CD4-positive, alpha-beta memory T cell (primary cell): ENCODE results near the gene SSBP3. TPM values are rescaled to one million over a fixed set of nuclear protein-coding genes. Genes with fewer than 3 reads are reported as not detected.

Experiments
- CTCF ChIA-PET: fragments of 350-600 bp; sonication (Branson Sonifier 250); formaldehyde crosslinking; loops from one replicate; lab custom pipeline; 2021; ENCODE audit warnings: inconsistent platforms; ENCODE audit not compliant: partially characterized antibody; lab: Charles Lee
- POLR2A ChIA-PET: fragments of 350-600 bp; sonication (Branson Sonifier 250); formaldehyde crosslinking; loops from one replicate; lab custom pipeline; 2021; ENCODE audit not compliant: partially characterized antibody; lab: Charles Lee
- DNase-seq, 5 donors: peaks; one replicate each; pipeline versions ENCODE4 v3.0.0 to v3.0.0-alpha.2; 2020 to 2022; ENCODE audit warnings: mixed read lengths in 1 of 5
- H3K27ac ChIP-seq: one replicate; pipeline ENCODE4 v1.7.0; 2013; ENCODE audit warnings: low read depth, low read length
- H3K27me3 ChIP-seq: 2 replicates; pipeline ENCODE4 v1.7.0; 2013; ENCODE audit warnings: mild to moderate bottlenecking, low read length, moderate library complexity; ENCODE audit not compliant: insufficient read depth
- H3K36me3 ChIP-seq: 2 replicates; pipeline ENCODE4 v1.7.0; 2013; ENCODE audit warnings: mild to moderate bottlenecking, low read length, moderate library complexity; ENCODE audit not compliant: insufficient read depth
- H3K4me1 ChIP-seq: 2 replicates; pipeline ENCODE4 v1.7.0; 2013; ENCODE audit warnings: mild to moderate bottlenecking, low read length, moderate library complexity; ENCODE audit not compliant: insufficient read depth
- H3K4me3 ChIP-seq, 2 donors: one replicate each; pipeline ENCODE4 v1.7.0; 2013; ENCODE audit warnings: low read length in 2 of 2, mild to moderate bottlenecking in 1 of 2
- H3K9me3 ChIP-seq, 2 donors: one replicate each; pipeline ENCODE4 v1.7.0; 2013; ENCODE audit warnings: low read length in 2 of 2, control low read depth in 1 of 2; ENCODE audit not compliant: control insufficient read depth in 1 of 2
- H3K27ac Mint-ChIP-seq, 7 donors: one replicate each; pipeline ENCODE4 v1.8.0; 2020 to 2021; ENCODE audit warnings: mixed read lengths in 7 of 7, mild to moderate bottlenecking in 6 of 7, inconsistent platforms in 3 of 7, moderate library complexity in 3 of 7
- H3K27me3 Mint-ChIP-seq, 2 donors: one replicate each; pipeline ENCODE4 v1.8.0; 2020 to 2021; ENCODE audit warnings: mixed read lengths in 2 of 2
- H3K36me3 Mint-ChIP-seq, 2 donors: one replicate each; pipeline ENCODE4 v1.8.0; 2020 to 2021; ENCODE audit warnings: mixed read lengths in 2 of 2, inconsistent platforms in 1 of 2, mild to moderate bottlenecking in 1 of 2
- H3K4me1 Mint-ChIP-seq, 4 donors: one replicate each; pipeline ENCODE4 v1.8.0; 2020 to 2021; ENCODE audit warnings: mixed read lengths in 4 of 4, mild to moderate bottlenecking in 1 of 4
- H3K4me3 Mint-ChIP-seq, 8 donors: one replicate each; pipeline ENCODE4 v1.8.0; 2020 to 2021; ENCODE audit warnings: mixed read lengths in 8 of 8, mild to moderate bottlenecking in 7 of 8, moderate library complexity in 6 of 8, inconsistent platforms in 3 of 8
- H3K9me3 Mint-ChIP-seq, 8 donors: one replicate each; pipeline ENCODE4 v1.8.0; 2020 to 2021; ENCODE audit warnings: mixed read lengths in 8 of 8, mild to moderate bottlenecking in 5 of 8, inconsistent platforms in 3 of 8, moderate library complexity in 1 of 8
- intact Hi-C: fragments of 100-400 bp; cut with micrococcal nuclease; formaldehyde crosslinking; loops from one replicate; pipeline ENCODE4 v1.15.1; 2023
- polyA plus RNA-seq, 2 donors: library from polyadenylated mRNA; unstranded; fragments of 300-500 nt; fragmentation: Illumina TruSeq; gene quantifications; one replicate each; pipeline ENCODE4 v1.2.3, GENCODE V29; 2021
- total RNA-seq, 2 experiments: library from RNA; stranded (reverse); gene quantifications; one replicate each; pipeline ENCODE4 v1.2.3, GENCODE V29; 2021

Gene SSBP3
- total and polyA plus RNA-seq, 4 experiments from 2014 or later, result 10.9 to 87.6 (median 45.1) TPM

- H3K9me3 Mint-ChIP-seq, result no peaks in the 10 kb centered on the region
- ChIA-PET POLR2A (no interaction called here), CTCF (no interaction called here)
- H3K4me1 Mint-ChIP-seq, result peaks cover 12 to 40% (median 24%) of the 10 kb centered on the region in 4 donors
- no peak for DNase-seq
- Histone ChIP-seq H3K27ac (no peak overlapping the region), H3K27me3 (no peaks in the 10 kb centered on the region), H3K9me3 (no peaks in the 10 kb centered on the region), H3K4me1 (peaks cover 3% of the 10 kb centered on the region), H3K36me3 (no peaks in the 10 kb centered on the region), H3K4me3 (no peak overlapping the region)
- H3K36me3 Mint-ChIP-seq, result peaks cover 0 to 2% of the 10 kb centered on the region in 2 donors
- no peaks in the 10 kb centered on the region for H3K27me3 Mint-ChIP-seq
- intact Hi-C loops, result no loop called here
- peak overlapping the region in 2 of 7 donors; percentile 22 to 38 for H3K27ac Mint-ChIP-seq
- no peak overlapping the region for H3K4me3 Mint-ChIP-seq
Measured at GRCh38 chr1:54271341-54271740, 134.9 kb downstream of the SSBP3 start.

GRCh38 chr1:54270543-54270942, 135.7 kb downstream of the SSBP3 start:
- POLR2A ChIA-PET, result no interaction called here

GRCh38 chr1:54268762-54269297, 137.4 kb downstream of the SSBP3 start:
- intact Hi-C loops, result no loop called here
- H3K4me1 ChIP-seq, result peaks cover 3% of the 10 kb centered on the region
- no peak overlapping the region for H3K4me3 ChIP-seq
- Mint-ChIP-seq H3K27ac (peak overlapping the region in 3 of 7 donors; percentile 49 to 55 (median 50)), H3K9me3 (no peaks in the 10 kb centered on the region), H3K4me3 (no peak overlapping the region), H3K4me1 (peaks cover 15 to 32% (median 19%) of the 10 kb centered on the region in 4 donors), H3K36me3 (peaks cover 0 to 5% of the 10 kb centered on the region in 2 donors), H3K27me3 (no peaks in the 10 kb centered on the region)
- H3K27me3 ChIP-seq, result no peaks in the 10 kb centered on the region
- DNase-seq, result no peak
- ChIA-PET CTCF (interaction anchor here (1.2 kb wide), 1 partner anchor 87 kb away, joined by 3 read pairs; no protein-coding TSS in a partner anchor), POLR2A (no interaction called here)
- no peak overlapping the region for H3K27ac ChIP-seq
- H3K9me3 ChIP-seq, result no peaks in the 10 kb centered on the region
- H3K36me3 ChIP-seq, result no peaks in the 10 kb centered on the region

More at GRCh38 chr1:54270543-54270942, 135.7 kb downstream of the SSBP3 start:
- Mint-ChIP-seq H3K9me3 (no peaks in the 10 kb centered on the region), H3K27ac (peak overlapping the region in 3 of 7 donors; percentile 9 to 79 (median 12)), H3K27me3 (no peaks in the 10 kb centered on the region), H3K4me3 (no peak overlapping the region), H3K4me1 (peaks cover 11 to 34% (median 22%) of the 10 kb centered on the region in 4 donors), H3K36me3 (peaks cover 0 to 2% of the 10 kb centered on the region in 2 donors)
- intact Hi-C loops, result no loop called here
- CTCF ChIA-PET, result no interaction called here
- Histone ChIP-seq H3K27me3 (no peaks in the 10 kb centered on the region), H3K36me3 (no peaks in the 10 kb centered on the region), H3K27ac (no peak overlapping the region), H3K9me3 (no peaks in the 10 kb centered on the region), H3K4me1 (peaks cover 3% of the 10 kb centered on the region), H3K4me3 (no peak overlapping the region)
- no peak for DNase-seq

GRCh38 chr1:54267815-54268761, 138.1 kb downstream of the SSBP3 start:
- Mint-ChIP-seq H3K4me1 (peaks cover 12 to 36% (median 20%) of the 10 kb centered on the region in 4 donors), H3K36me3 (peaks cover 0 to 5% of the 10 kb centered on the region in 2 donors), H3K27me3 (no peaks in the 10 kb centered on the region), H3K4me3 (no peak overlapping the region), H3K9me3 (no peaks in the 10 kb centered on the region), H3K27ac (peak overlapping the region in 3 of 7 donors; percentile 37 to 43 (median 41))
- DNase-seq, result no peak
- intact Hi-C loops, result no loop called here
- Histone ChIP-seq H3K27ac (no peak overlapping the region), H3K4me3 (no peak overlapping the region), H3K27me3 (no peaks in the 10 kb centered on the region), H3K4me1 (no peaks in the 10 kb centered on the region), H3K9me3 (no peaks in the 10 kb centered on the region), H3K36me3 (no peaks in the 10 kb centered on the region)
- POLR2A ChIA-PET, result interaction anchor here (0.6 kb wide), 1 partner anchor 255 kb away, joined by 3 read pairs; no protein-coding TSS in a partner anchor
- CTCF ChIA-PET, result interaction anchor here (1.2 kb wide), 1 partner anchor 86 kb away, joined by 3 read pairs; no protein-coding TSS in a partner anchor

- ChIA-PET POLR2A (no interaction called here), CTCF (interaction anchor here (1.2 kb wide), 1 partner anchor 222 kb away, joined by 3 read pairs; no protein-coding TSS in a partner anchor)
- Mint-ChIP-seq H3K27ac (peak overlapping the region in 1 of 7 donors; percentile 15), H3K9me3 (no peaks in the 10 kb centered on the region), H3K4me1 (peaks cover 11 to 36% (median 16%) of the 10 kb centered on the region in 4 donors), H3K4me3 (no peak overlapping the region), H3K27me3 (no peaks in the 10 kb centered on the region), H3K36me3 (peaks cover 0 to 2% of the 10 kb centered on the region in 2 donors)
- H3K27me3 ChIP-seq, result no peaks in the 10 kb centered on the region
- H3K36me3 ChIP-seq, result no peaks in the 10 kb centered on the region
- H3K9me3 ChIP-seq, result no peaks in the 10 kb centered on the region
- intact Hi-C loops, result no loop called here
- H3K4me1 ChIP-seq, result no peaks in the 10 kb centered on the region
- no peak overlapping the region for H3K4me3 ChIP-seq
- no peak for DNase-seq
- H3K27ac ChIP-seq, result no peak overlapping the region
Measured at GRCh38 chr1:54266908-54267307, 139.3 kb downstream of the SSBP3 start.

- Histone ChIP-seq H3K27me3 (no peaks in the 10 kb centered on the region), H3K36me3 (no peaks in the 10 kb centered on the region), H3K4me1 (no peaks in the 10 kb centered on the region), H3K9me3 (no peaks in the 10 kb centered on the region), H3K27ac (no peak overlapping the region), H3K4me3 (no peak overlapping the region)
- Mint-ChIP-seq H3K27ac (no peak overlapping the region), H3K4me3 (no peak overlapping the region), H3K9me3 (no peaks in the 10 kb centered on the region), H3K4me1 (peaks cover 11 to 36% (median 16%) of the 10 kb centered on the region in 4 donors), H3K27me3 (no peaks in the 10 kb centered on the region), H3K36me3 (peaks cover 0 to 2% of the 10 kb centered on the region in 2 donors)
- ChIA-PET POLR2A (no interaction called here), CTCF (interaction anchor here (1.2 kb wide), 1 partner anchor 223 kb away, joined by 3 read pairs; no protein-coding TSS in a partner anchor)
- no peak for DNase-seq
- intact Hi-C loops, result no loop called here
Measured at GRCh38 chr1:54266195-54266594, 140.0 kb downstream of the SSBP3 start.

- no peak overlapping the region for H3K27ac Mint-ChIP-seq
- no peaks in the 10 kb centered on the region for H3K27me3 Mint-ChIP-seq
- Histone ChIP-seq H3K4me3 (no peak overlapping the region), H3K36me3 (no peaks in the 10 kb centered on the region), H3K27ac (no peak overlapping the region), H3K9me3 (no peaks in the 10 kb centered on the region), H3K4me1 (no peaks in the 10 kb centered on the region), H3K27me3 (no peaks in the 10 kb centered on the region)
- no peaks in the 10 kb centered on the region for H3K9me3 Mint-ChIP-seq
- intact Hi-C loops, result no loop called here
- H3K36me3 Mint-ChIP-seq, result peaks cover 0 to 2% of the 10 kb centered on the region in 2 donors
- DNase-seq, result no peak
- ChIA-PET CTCF (interaction anchor here (2.5 kb wide), 1 partner anchor 12 kb away, joined by 8 read pairs; no protein-coding TSS in a partner anchor), POLR2A (no interaction called here)
- H3K4me3 Mint-ChIP-seq, result no peak overlapping the region
- H3K4me1 Mint-ChIP-seq, result peaks cover 11 to 35% (median 16%) of the 10 kb centered on the region in 4 donors
Measured at GRCh38 chr1:54265659-54266058, 140.5 kb downstream of the SSBP3 start.
